HG02973 (cell line): ENCODE measurements around the gene VRK1.

Experiments used
- ATAC-seq: cut with Tn5 transposase; IDR thresholded peaks from one replicate; pipeline ENCODE4 v1.9.1; 2021; ENCODE audit warnings: moderate library complexity; ENCODE audit not compliant: unreplicated experiment

VRK1 gene

DNA sequence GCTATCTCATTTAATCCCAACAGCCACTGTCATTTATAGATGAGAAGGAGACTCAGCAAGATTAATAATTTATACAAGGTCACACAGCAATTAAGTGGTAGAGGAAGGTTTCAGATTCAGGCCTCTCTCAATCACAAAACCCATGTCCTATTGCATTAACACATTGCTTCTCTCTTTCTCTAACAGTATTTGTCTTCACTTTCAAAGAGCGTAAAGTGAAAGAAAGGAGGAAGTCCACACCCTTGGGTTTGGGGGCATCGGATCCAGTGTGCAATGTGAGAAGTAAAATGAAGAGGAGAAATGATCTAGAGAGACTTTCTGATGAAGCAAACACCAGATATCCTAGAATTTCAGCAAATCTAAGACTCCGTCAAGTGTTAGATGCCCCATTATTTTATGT is 7.0 kb upstream of the VRK1 start:
- ATAC-seq, result no peak

DNA sequence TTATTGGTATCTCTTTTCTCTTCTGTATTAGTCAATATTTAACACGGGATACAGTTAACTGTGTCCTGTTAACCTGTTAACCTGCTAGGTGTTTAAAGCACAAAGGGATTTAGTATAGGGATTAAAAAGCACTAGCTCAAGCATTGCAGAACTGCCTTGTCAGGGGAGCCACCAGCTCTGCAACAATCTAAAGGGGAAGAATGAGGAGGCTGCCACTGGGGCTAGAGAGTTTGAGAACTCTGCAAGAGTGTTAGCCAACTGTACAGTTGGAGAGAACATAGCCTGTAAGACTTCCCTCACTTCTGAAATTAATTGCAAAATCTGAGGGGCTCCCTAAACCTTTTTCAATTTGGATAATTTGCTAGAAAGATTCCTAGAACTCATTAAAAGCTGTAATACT is 6.5 kb upstream of the VRK1 start:
- no peak for ATAC-seq

DNA sequence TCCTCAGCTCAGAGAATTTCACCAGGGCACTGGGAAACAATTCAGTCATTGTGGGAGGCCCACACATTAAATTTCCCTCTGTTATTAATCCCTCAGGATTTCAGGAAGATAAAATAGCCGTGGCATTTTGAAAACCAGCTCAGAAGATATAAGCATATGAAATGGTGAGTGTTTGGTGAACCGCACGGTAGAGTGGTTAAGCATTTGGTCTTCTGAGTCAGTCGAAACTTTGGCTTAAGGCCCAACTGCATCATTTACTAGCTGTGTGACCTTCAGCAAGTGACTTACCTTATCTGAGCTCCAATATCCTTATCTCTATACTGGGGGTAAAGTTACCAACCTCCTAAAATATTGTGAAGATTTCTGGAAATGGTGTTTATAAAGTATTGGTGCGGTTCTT is 5.2 kb upstream of the VRK1 start:
- no peak for ATAC-seq

DNA sequence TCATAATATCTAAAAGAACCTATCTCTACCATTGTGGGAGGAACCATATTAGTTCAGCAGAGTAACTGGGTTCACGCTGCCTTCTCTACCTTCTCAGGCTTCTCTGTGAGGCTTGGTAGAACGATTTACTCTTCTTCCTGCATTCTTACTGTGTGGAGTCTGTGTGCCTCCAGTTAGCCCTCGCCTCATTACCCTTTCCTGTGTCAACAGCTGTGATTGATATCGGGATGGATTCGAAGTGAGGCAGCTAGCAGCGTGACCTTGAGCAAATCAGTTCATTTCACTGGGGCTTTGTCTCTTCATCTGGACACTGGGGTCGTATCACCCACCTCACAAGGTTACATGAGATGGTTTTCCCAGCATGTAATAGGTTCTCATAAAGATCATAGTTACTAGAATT is 4.6 kb upstream of the VRK1 start:
- no peak for ATAC-seq

DNA sequence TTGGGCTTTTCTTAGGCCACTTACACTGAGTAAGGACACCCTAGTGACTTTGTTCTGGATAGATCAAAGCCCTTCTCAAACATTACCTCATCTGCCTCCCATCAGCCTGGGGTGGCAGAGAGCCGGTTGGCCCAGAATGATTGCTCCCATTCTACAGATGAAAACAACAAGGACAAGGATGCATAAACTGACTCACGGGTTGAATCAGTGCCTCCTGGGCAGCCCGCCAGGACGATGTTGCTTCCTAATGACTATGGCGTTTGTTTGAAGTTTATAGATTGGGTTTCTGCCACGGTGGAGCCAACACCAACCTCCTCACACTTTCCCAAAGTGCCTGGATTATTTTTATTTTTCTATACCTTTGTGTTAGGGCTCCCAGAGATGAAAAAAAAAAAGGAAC is 3.6 kb upstream of the VRK1 start:
- no peak for ATAC-seq

DNA sequence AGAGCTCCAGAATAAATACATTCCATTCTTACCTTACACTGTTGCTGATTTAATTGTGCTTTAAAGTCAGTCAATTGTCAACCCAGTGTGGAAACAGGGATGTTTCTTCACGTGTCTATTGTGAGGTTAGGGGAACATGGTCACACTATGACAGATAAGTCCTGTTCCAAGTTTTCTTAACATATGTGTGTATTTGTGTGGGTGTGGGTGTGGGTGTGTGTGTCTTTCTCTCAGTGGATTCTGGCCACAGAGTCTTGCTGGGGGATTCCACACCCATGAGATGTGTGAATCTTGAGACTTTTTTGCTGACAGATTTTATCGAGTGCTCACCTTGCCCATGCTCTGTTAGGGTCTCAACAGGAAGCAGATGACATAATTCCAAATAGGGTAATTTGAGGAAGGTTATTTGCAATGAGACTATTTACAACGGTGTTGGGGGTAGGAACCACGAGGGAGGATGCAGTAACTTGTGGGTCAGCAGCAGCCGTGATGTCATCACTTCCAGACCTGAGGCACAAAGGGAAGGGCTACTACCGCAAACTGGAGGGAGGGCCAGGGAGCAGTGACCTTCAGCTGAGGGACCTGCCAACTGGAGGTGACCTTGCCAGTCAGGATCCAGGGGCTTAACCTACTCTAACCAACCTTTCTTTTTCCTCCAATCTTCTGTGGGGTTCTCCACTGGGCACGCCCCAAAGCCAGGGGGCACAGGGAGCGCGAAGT is 1.9 kb upstream of the VRK1 start:
- no peak for ATAC-seq

DNA sequence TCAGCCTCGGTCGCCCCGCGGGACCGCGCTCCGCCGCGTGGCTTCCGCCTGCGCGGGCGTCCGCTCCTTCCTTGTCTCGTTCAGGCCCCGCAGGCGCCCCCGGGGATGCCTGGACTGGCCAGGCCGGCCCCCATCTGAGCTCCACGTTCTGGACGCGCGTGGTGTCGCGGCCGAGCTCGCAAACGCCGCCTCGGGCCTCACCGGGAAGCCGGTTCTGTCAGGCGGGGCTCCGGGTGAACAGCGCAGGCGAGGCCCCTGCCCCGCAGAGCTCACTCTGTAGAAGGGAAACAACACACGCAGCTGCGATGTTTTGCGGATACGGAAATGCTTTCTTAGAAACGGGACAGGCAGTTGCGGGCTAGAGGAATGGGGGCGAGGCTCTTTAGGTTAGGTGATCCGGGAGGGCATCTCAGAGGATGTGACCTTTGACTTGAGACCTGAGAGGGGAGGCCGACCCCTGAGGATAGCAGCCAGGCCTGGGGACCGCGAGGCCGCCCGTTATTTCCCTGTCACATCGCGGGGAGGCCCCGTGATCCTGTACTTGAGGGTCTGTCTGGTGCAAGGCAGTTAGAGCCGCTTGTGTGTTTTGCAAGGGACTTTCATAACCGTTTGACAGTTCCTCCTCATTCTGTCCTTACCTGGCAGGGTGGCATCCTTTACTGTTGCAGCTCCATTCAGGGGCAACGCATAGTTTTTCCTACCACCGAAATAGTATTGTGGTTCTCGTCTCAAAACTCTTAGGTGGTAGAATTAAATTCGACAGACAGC is 584 bp downstream of the VRK1 start:
- ATAC-seq, result peak; percentile 39

DNA sequence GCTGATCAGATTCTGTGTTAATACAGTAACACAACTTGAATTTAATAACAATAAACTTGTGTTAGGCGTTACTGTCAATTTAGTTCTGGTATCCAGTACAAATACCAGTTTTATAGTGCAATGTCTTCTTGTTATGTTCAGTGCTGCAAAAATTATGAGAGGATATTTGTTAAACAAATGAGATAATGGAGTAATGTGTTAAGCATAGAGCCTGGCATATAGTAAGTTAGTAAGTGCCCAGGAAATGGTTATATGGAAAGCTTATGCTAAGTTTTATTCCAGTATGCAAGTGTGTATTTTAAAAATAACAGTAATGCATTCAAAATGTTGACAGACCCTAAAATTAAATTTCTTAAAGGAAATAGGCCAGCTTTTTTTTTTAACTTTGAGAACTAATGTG is 1.8 kb downstream of the VRK1 start:
- no peak for ATAC-seq

DNA sequence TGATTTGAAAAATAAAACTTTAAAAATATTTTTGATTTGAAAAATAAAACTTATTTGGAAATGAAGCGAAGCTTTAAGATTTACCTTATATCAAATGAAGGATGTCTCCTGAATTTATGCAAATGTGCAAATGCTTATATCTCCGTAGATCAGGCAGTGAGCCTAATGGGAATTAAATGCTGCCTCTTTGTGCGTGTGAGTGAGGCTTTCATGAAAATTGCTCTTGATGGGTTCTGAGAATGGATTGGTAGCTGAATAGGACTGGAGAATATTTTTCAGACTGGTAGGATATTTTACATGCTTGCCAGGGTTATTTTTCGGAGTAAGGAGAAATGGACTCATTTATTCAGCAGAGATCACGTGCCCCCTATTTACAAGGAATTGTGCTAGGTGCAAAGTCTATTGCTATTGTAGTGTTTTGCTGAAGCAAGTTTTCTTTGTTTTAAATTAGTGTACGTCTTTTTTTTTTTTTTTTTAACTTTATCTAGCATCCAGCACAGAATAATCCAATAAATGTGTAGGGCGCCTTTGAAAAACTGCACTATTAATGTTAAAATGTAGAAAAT is 2.4 kb downstream of the VRK1 start:
- ATAC-seq, result no peak

DNA sequence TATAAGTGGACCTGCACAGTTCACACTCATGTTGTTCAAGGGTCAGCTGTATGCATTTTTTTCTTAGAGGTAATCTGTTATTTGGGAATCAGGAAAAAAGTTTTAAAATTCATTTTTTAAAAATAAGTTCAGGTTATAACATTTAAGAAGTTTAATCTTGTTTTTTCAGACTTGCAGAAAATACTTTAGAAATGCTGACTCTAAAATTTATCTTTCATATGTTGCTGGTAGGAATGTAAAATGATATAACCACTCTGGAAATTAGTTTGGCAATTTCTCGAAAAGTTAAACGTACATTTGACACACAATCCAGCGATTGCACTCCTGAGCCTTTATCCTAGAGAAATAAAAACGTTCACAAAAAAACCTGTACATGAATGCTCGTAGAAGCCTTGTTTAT is 4.7 kb downstream of the VRK1 start:
- ATAC-seq, result no peak

DNA sequence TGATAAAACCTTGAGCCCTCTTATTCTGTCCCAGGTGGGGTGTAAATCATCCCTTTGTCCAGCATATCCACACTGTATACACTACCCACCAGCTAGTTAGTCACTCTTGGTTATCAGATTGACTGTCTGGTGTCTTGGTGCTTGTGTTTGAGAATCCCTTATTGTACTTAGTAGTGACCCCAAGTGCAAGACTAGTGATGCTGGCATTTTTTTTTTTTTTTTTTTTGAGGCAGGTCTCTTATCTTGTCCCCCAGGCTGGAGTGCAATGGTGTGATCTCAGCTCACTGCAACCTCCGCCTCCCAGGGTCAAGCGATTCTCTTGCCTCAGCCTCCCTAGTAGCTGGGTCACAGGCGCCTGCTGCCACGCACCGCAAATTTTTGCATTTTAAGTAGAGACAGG is 5.8 kb downstream of the VRK1 start:
- no peak for ATAC-seq

DNA sequence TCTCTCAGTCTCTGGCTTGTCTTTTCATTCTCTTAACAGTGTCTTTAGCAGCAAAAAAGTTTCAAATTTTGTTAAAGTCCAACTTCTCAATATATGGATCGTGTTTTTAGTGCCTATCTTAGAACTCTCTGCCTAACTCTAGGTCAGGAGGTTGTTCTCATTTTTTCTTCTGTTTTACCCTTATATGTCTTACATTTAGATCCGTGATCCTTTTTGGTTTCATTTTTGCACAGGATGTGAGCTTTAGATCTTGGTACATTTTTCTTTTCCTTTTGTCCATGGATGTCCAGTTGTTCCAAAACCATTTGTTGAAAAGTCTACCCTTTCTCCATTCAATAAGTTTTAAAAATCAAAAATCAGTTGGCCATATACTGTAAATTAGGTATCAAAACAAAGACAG is 6.8 kb downstream of the VRK1 start:
- ATAC-seq, result no peak

DNA sequence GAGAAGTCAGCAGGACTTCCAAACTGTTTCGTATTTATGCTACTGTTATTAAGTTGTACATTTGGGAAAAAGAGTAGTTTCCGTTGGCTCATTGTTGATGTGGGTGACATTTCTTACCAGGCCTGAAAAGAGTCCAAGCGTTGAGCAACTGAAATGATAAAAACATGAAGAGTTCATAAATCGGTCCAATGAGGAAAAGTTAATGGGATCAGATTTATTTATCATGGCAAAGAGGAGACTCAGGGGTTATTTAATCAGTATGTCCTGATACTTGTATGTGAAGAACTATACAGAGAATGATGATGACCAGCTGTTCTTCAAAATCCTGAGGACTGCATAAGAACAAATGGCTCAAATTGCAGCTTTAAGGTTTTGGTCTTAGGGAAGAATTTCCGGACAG is 7.7 kb downstream of the VRK1 start:
- ATAC-seq, result no peak

DNA sequence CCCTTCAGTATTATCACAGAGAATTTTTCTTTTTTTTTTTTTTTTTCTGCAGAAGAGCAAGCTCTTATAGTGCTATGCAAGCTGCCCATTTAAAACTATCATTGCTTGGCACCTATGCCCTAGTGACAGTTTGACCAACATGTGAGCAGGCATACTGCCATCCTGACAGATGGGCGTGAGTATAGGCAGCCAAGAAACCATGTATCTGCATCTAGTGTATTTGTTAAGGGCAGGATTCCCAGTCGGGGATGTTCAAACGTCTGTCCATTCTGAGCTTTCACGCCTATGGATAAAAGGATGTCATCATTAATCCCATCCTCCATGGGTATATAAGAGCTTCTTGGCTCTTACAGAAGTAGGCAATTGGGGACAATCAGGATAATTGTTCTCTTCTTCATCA is 8.8 kb downstream of the VRK1 start:
- ATAC-seq, result no peak

DNA sequence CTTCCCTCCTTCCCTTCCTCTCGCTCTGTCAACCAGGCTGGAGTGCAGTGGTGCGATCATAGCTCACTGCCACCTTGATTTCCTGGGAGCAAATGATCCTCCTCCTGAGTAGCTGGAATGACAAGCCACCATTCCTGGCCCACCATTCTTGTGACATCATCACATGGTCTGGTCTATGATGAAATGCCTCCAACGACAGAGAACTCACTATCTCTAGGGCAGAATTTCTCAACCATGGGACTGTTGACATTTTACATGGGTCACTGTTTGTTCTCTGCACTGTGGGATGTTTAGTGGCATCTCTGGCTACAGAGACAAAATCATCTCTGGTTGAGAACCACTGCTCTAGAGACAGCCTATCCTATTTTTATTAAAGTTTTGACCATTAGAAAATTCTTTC is 9.7 kb downstream of the VRK1 start:
- ATAC-seq, result no peak

DNA sequence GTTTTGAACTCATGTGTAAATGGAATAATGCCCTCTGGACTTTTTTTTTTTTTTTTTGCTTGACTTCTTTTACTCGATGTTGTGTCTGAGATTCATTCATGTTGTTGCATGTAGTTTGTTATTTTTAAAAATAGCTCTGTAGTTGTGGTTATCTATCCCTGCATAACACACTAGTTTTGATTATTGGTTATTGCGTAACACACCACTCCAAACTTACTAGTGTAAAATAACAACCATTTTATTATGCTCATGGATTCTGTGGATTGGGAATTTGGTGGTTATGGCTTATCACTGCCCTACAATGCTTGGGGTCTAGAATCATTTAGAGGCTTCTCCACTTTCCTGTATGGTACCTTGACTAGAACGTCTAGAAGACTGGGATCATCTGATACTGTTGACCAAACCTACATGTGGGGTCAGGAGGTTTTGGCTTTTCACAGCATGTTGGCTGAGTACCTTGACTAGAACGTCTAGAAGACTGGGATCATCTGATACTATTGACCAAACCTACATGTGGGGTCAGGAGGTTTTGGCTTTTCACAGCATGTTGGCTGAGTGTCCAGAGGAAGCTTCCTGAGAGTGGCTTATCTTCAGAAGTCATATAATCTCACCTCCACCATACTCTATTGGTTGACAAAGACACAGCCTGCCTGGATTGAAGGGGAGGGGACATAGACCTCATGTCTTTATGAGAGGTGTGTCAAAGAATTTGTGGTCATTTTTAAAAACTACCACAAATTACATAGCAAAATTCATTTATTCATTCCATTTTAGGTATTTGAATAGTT is 11.6 kb downstream of the VRK1 start:
- ATAC-seq, result no peak

DNA sequence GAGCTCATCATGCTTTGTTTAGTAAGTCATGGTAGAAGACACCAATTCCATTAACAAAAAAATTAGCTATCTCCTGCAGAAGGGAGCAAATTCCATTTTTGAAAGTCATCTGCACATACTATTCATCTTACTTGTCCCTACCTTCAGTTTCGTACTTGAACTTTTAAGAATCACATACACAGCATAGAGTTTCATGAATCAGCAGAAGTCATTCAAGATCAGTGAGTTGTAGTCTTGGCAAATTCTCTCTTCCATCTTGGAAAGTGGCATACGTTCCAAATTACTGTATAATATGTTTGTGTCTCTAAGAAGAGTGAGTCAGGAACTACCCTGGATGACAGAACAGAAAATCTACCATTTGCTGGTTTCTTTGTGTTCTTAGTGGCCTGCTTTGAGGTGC is 14.1 kb downstream of the VRK1 start:
- ATAC-seq, result no peak

DNA sequence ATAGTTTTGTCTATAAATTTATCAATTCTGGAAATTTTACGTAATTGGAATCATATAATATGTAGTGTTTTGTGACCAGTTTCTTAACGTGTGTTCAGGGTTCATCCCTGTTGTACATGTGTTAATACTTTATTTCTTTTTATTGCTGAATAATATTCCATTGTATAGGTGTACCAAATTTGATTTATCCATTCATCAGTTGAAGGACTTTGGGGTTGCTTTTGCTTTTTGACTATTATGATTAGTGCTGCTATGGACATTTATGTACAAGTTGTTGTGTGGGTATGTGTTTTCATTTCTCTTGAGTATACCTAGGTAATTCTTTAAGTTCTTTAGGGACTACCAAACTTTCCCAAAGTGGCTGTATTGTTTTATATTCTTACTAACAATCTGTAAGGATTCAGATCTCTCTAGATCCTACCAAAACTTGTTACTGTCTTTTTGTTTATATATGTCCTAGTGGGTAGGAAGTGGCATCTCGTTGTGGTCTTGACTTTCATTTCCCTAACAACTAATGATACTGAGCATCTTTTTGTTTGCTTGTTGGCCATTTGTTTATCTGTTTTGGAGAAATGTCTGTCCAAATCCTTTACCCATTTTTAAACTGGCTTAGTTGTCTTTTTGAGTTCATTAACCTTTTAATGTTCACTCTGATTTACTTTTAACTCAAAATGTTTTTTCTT is 14.9 kb downstream of the VRK1 start:
- peak; percentile 84 for ATAC-seq

DNA sequence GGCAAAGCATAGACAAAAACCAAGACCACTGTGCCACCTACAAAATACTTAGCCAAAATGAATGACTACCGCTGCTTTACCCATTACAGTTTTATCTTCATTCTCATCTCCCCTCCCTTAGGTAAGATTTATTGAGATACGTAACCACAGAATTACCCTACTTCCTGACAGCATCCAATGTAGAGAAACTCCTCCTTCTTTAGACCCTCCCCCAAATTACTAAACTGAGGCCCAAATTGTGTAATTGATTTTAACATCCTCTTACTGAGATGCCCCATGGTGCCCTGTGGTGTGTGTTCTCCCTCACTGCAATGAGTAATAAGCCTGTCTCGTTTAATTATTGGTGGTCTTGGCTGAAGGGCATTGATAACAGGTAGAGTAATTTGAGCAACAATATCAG is 19.1 kb downstream of the VRK1 start:
- ATAC-seq, result no peak

DNA sequence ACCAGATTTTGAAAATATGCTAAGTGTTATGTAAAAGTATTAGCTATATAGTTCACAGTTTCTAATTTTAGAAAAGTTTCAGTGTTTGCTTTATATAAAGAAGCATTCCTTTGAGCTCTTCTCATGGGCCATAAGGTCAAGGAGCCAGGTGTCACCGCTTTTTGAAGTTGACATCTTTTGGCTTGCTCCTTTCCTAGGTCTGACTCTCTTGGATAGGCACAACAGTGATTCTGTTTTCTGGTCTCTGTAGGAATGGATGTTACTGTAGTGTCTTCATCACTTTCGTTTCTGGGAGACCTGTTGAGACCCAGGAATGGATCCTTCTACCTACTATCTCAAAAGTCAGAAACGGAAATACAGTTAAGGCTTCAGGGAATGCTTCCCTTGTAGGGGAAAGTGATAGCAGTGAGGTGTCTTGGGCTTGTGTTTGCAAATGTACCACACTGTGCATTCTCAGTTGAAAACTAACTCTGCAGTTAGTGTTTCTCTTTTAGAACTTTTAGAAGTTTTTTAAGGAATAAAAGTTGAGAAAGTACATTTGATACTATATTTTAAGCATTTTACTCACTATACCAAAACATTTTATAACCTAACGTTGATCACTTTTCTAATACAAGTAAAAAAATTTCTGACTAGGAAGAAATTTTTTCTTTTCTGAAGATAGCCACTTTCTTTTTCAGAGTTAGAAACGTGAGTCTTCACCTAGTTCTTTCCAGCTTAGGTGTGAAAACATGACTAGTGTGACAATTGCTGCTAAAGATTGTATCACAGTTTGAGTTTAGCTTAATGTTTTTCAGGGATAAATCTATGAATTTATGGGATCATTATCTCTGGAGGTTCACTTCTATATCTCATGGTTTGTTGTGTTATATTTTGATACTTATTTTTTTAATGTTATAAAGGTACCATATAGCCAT is 20.8 kb downstream of the VRK1 start:
- ATAC-seq, result peak; percentile 54
